SK-N-MC (cell line): Measurements from ENCODE around the gene POLR1H.

ENCODE experiments used
- DNase-seq: peaks from one replicate; pipeline ENCODE4 v3.0.0-alpha.2; 2011; ENCODE audit warnings: low read depth, low spot score
- H3K27ac ChIP-seq: fragments of 200-600 bp; sonication (generic); 2 replicates; pipeline ENCODE4 v1.5.1; 2016; ENCODE audit warnings: mixed run types
- H3K36me3 ChIP-seq: fragments of 200-600 bp; sonication (generic); 2 replicates; pipeline ENCODE4 v1.6.1; 2017; ENCODE audit warnings: antibody characterized with exemption, low read length, mixed read lengths; ENCODE audit not compliant: insufficient read depth
- H3K4me3 ChIP-seq: fragments of 200-600 bp; sonication (generic); 2 replicates; pipeline ENCODE4 v1.5.1; 2016
- H3K9ac ChIP-seq: fragments of 200-600 bp; sonication (generic); 2 replicates; pipeline ENCODE4 v1.8.0; 2017; ENCODE audit warnings: mixed run types, mixed read lengths; ENCODE audit not compliant: insufficient read length
- H3K9me3 ChIP-seq: fragments of 200-600 bp; sonication (generic); 2 replicates; pipeline ENCODE4 v1.6.1; 2017; ENCODE audit warnings: low read depth, mild to moderate bottlenecking, antibody characterized with exemption, low read length, moderate library complexity, mixed read lengths
- EZH2 ChIP-seq: fragments of 200-600 bp; sonication (generic); IDR thresholded peaks from one replicate; pipeline ENCODE4 v1.6.1; 2017; ENCODE audit warnings: antibody characterized with exemption
- FOXP2 ChIP-seq: optimal IDR thresholded peaks from 2 replicates; pipeline ENCODE3; 2011; ENCODE audit warnings: mild to moderate bottlenecking, moderate library complexity; ENCODE audit not compliant: insufficient read depth; ENCODE audit errors: extremely low read length, control extremely low read depth
- POLR2AphosphoS5 ChIP-seq: IDR thresholded peaks from 2 replicates; pipeline ENCODE4 v1.6.1; 2012; ENCODE audit warnings: mild to moderate bottlenecking, low read depth, low read length, borderline replicate concordance

Gene POLR1H

GRCh38 chr6:30053682-30054081, 7.4 kb upstream of the POLR1H start:
- Histone ChIP-seq H3K27ac (no peak overlapping the region), H3K36me3 (peaks cover 3% of the 10 kb centered on the region; the same call in 1 of the 2 replicates), H3K9ac (no peak overlapping the region), H3K4me3 (no peak overlapping the region), H3K9me3 (no peaks in the 10 kb centered on the region)
- no peak for TF ChIP-seq FOXP2
- DNase-seq, result no peak

GRCh38 chr6:30055513-30055912, 5.6 kb upstream of the POLR1H start:
- Histone ChIP-seq H3K9ac (no peak overlapping the region), H3K27ac (no peak overlapping the region), H3K36me3 (peaks cover 3% of the 10 kb centered on the region; the same call in 1 of the 2 replicates), H3K4me3 (no peak overlapping the region), H3K9me3 (no peaks in the 10 kb centered on the region)
- TF ChIP-seq FOXP2 (no peak), POLR2AphosphoS5 (no peak), EZH2 (no peak)
- DNase-seq, result no peak

GRCh38 chr6:30060606-30061091, 416 bp upstream of the POLR1H start:
- H3K9me3 ChIP-seq, result no peaks in the 10 kb centered on the region
- peak overlapping the region; percentile 43 for H3K27ac ChIP-seq
- no peak for DNase-seq
- H3K4me3 ChIP-seq, result peak overlapping the region; percentile 94
- no peak for TF ChIP-seq FOXP2
- TF ChIP-seq POLR2AphosphoS5, result no peak
- no peak for TF ChIP-seq EZH2
- H3K9ac ChIP-seq, result peak overlapping the region; percentile 97
- H3K36me3 ChIP-seq, result peaks cover 12% of the 10 kb centered on the region

GRCh38 chr6:30061858-30062458, 893 bp downstream of the POLR1H start:
- Histone ChIP-seq H3K9me3 (no peaks in the 10 kb centered on the region), H3K4me3 (peak overlapping the region; percentile 94), H3K27ac (peak overlapping the region; percentile 40; the same call in 1 of the 2 replicates), H3K9ac (peak overlapping the region; percentile 95), H3K36me3 (peaks cover 12% of the 10 kb centered on the region)
- DNase-seq, result no peak
- TF ChIP-seq FOXP2 (no peak), POLR2AphosphoS5 (no peak), EZH2 (no peak)

DNA sequence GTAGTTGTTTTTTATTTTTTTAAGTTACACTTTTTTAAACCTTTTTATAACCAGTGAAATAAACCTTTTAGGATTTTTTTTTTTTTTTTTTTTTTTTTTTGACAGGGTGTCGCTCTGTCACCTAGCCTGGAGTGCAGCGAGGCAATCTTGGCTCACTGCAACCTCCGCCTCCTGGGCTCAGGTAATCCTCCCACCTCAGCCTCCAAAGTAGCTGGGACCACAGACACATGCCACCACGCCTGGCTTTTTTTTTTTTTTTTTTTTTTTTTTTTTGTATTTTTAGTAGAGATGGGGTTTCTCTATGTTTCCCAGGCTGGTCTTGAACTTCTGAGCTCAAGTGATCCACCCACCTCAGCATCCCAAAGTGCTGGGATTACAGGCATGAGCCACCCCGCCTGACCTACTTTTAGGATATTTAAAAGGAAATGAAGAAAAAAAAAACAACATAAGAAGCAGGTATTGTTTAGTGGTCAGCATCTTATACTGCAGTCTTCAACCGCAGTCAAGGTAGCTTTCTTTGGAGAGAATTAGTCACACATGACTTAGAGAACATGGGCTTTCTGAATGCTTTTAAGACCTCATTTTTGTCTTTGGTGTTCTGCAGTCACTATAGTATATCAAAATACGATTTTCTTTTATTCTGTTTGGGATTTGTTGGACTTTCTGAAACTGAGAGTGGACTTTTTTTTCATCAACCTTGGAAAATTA, 1.6 kb downstream of the POLR1H start:
- peaks cover 12% of the 10 kb centered on the region for H3K36me3 ChIP-seq
- H3K9ac ChIP-seq, result peak overlapping the region; percentile 95
- no peak for TF ChIP-seq EZH2
- peak overlapping the region; percentile 94 for H3K4me3 ChIP-seq
- H3K9me3 ChIP-seq, result no peaks in the 10 kb centered on the region
- no peak overlapping the region for H3K27ac ChIP-seq
- DNase-seq, result no peak

- H3K9ac ChIP-seq, result no peak overlapping the region
- no peaks in the 10 kb centered on the region for H3K9me3 ChIP-seq
- TF ChIP-seq POLR2AphosphoS5 (no peak), EZH2 (no peak), FOXP2 (no peak)
- H3K36me3 ChIP-seq, result peaks cover 9% of the 10 kb centered on the region
- no peak overlapping the region for H3K4me3 ChIP-seq
- H3K27ac ChIP-seq, result no peak overlapping the region
- DNase-seq, result no peak
Measured at GRCh38 chr6:30063315-30063714, 2.2 kb downstream of the POLR1H start.

DNA sequence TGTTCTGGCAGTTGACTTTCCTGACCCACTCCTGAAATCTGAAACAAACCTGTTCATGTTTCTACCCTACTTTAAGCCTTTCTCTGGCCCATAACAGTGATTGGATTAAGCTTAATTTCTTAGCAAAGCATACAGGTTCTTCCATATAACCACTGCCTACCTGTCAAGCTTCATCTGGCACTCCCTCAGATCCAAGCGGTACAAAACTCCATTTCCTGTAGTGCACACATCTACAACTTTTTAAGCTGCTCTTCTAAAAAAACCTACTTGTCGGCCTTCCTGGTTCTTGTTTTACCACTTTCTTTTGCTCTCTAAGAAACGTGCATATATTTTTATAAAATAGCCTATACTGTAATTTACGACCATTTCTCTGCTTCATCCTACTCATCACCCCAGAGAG, 5.0 kb downstream of the POLR1H start:
- Histone ChIP-seq H3K9me3 (no peaks in the 10 kb centered on the region), H3K9ac (peak overlapping the region; percentile 83), H3K36me3 (peaks cover 14% of the 10 kb centered on the region), H3K4me3 (peak overlapping the region; percentile 81), H3K27ac (peak overlapping the region; percentile 82)
- no peak for DNase-seq
- no peak for TF ChIP-seq EZH2
- no peak for TF ChIP-seq POLR2AphosphoS5
- no peak for TF ChIP-seq FOXP2

- peaks cover 14% of the 10 kb centered on the region for H3K36me3 ChIP-seq
- H3K9ac ChIP-seq, result peak within 1 kb of the TSS; percentile 83
- DNase-seq, result peak; percentile 98
- no peaks in the 10 kb centered on the region for H3K9me3 ChIP-seq
- TF ChIP-seq FOXP2 (peak; percentile 34), POLR2AphosphoS5 (peak; percentile 95), EZH2 (no peak)
- peak within 1 kb of the TSS; percentile 82 for H3K27ac ChIP-seq
- peak within 1 kb of the TSS; percentile 81 for H3K4me3 ChIP-seq
Measured at GRCh38 chr6:30066577-30067459, 5.8 kb downstream of the POLR1H start, which contains the start of gene PPP1R11. TSS of gene PPP1R11 (plus strand) at chr6:30067198. CDS start at chr6:30067411, 213 bp downstream.
